Measurements from ENCODE around the gene SEPTIN5. TPM values are rescaled to one million over a fixed set of nuclear protein-coding genes. Genes with fewer than 3 reads are reported as not detected.

Gene SEPTIN5
- total RNA-seq, 3 donors from 2014 or later (not counting 1 experiment from before 2014, with no cell fraction given): 0.52 to 4.5 (median 1.9) TPM

DNA sequence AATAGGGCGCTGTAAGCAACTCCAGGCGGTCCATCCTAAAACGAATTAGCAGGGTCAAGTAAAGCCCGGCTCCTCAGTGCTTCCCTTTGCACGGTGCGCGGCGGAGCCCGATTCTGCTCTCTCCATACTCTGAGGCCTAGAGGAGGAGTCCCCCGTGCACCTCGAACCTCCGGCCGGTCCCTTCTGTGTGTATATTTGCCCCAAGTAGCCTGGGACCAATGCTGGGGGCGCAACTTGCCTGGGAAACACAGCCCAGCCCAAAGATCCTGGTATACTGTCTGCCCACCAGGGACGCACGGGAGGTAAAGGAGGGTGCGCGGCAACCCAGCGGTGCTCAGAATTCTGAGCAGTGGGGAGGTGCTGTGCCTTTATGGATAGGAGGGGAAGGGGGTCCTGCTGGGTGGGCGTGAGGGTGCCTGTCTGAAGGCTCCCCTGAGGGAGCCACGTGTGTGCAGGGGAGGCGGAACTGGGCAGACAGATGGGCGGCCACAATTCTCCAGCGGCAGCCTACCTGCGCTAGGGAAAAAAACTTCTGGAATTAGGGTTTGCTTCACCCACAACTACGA, 41.5 kb downstream of the SEPTIN5 start:
- DNase-seq: no peak
- H3K4me1 ChIP-seq (ENCODE audit: control insufficient read depth, insufficient read depth, low read length): peaks cover 26% of the 10 kb centered on the region
- H3K27me3 ChIP-seq (ENCODE audit: control insufficient read depth, insufficient read depth, low read length): peaks cover 35% of the 10 kb centered on the region
- intact Hi-C loops (cut with micrococcal nuclease): no loop called here
- TF ChIP-seq, protein P1, sequence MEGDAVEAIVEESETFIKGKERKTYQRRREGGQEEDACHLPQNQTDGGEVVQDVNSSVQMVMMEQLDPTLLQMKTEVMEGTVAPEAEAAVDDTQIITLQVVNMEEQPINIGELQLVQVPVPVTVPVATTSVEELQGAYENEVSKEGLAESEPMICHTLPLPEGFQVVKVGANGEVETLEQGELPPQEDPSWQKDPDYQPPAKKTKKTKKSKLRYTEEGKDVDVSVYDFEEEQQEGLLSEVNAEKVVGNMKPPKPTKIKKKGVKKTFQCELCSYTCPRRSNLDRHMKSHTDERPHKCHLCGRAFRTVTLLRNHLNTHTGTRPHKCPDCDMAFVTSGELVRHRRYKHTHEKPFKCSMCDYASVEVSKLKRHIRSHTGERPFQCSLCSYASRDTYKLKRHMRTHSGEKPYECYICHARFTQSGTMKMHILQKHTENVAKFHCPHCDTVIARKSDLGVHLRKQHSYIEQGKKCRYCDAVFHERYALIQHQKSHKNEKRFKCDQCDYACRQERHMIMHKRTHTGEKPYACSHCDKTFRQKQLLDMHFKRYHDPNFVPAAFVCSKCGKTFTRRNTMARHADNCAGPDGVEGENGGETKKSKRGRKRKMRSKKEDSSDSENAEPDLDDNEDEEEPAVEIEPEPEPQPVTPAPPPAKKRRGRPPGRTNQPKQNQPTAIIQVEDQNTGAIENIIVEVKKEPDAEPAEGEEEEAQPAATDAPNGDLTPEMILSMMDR (IDR thresholded peaks at IDR 0.05): no peak
- H3K36me3 ChIP-seq (ENCODE audit: control insufficient read depth, insufficient read depth, low read length): no peaks in the 10 kb centered on the region
- Mint-ChIP-seq H3K27ac (no peak overlapping the region), H3K36me3 (no peaks in the 10 kb centered on the region), H3K4me3 (no peak overlapping the region), H3K4me1 (peaks cover 12 to 21% of the 10 kb centered on the region in 2 donors), H3K27me3 (ENCODE audit: low read depth in 2 of 2) (peaks cover 42 to 49% of the 10 kb centered on the region in 2 donors), H3K9me3 (no peaks in the 10 kb centered on the region)
- H3K27ac ChIP-seq (ENCODE audit: low read length): no peak overlapping the region
- ATAC-seq: no peak
- 8% methylated on average over 26 of the region's 26 CpGs for WGBS (ENCODE audit: insufficient coverage)
- H3K4me3 ChIP-seq (ENCODE audit: low read length): no peak overlapping the region
- no peaks in the 10 kb centered on the region for H3K9me3 ChIP-seq (ENCODE audit: control insufficient read depth, insufficient read depth, low read length)

DNA sequence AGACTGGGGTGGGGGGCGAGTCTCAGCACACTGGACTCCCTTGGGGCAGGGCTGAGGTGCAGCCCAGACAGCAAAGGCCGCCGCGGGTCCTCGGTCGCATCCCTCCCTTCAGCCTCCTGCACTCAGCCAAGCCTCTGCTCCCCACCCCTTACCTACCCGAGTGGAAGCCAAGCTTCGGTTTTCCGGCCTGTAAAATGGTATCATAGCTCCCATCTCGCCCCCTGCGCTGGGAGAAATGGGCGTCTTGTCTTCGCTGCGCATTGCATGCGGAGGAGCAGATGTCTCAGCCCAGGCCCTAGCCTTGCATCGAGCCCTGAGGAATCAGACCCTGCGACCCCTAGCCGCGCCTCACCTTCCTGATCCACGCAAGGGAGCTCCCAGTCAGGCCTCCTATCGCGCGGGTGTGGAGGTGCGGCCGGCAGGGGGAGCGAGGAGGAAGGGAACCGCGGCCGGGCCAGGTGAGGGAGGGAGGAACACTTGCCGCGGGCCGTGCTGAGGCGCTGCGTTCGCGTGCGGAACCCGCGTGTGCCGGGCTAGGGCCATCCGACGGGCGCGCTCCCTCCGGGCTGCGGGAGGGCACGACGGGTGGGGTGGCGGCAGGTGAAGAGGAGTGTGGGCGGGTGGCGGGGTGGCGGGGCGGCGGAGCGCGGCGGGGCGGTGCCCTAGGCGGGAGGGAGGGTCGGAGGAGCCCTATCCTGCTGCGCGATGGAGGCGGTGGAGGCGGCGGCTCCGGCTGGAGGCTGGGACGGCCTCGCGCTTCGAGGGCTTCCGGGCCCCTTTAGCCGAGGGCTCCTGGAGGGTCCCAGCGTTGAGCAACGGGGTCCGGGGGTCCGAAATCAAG, 42.2 kb downstream of the SEPTIN5 start:
- Histone ChIP-seq H3K36me3 (ENCODE audit: control insufficient read depth, insufficient read depth, low read length) (no peaks in the 10 kb centered on the region), H3K4me3 (ENCODE audit: low read length) (peak overlapping the region; percentile 14), H3K9me3 (ENCODE audit: control insufficient read depth, insufficient read depth, low read length) (no peaks in the 10 kb centered on the region), H3K27me3 (ENCODE audit: control insufficient read depth, insufficient read depth, low read length) (peaks cover 35% of the 10 kb centered on the region), H3K27ac (ENCODE audit: low read length) (no peak overlapping the region), H3K4me1 (ENCODE audit: control insufficient read depth, insufficient read depth, low read length) (peaks cover 26% of the 10 kb centered on the region)
- peak overlapping the region; percentile 63 for H3K4me3 Mint-ChIP-seq
- no peaks in the 10 kb centered on the region for H3K36me3 Mint-ChIP-seq
- peaks cover 12 to 21% of the 10 kb centered on the region in 2 donors for H3K4me1 Mint-ChIP-seq
- TF ChIP-seq, protein P1 (IDR thresholded peaks at IDR 0.05): no peak
- no peaks in the 10 kb centered on the region for H3K9me3 Mint-ChIP-seq
- intact Hi-C loops (cut with micrococcal nuclease): no loop called here
- peak in 1 of 2 donors; percentile 82 for DNase-seq
- peak in 2 of 3 donors; percentile 36 to 59 for ATAC-seq
- WGBS (ENCODE audit: insufficient coverage): 4% methylated on average over 76 of the region's 76 CpGs
- peaks cover 42 to 50% of the 10 kb centered on the region in 2 donors for H3K27me3 Mint-ChIP-seq (ENCODE audit: low read depth in 2 of 2)
- H3K27ac Mint-ChIP-seq: no peak overlapping the region

DNA sequence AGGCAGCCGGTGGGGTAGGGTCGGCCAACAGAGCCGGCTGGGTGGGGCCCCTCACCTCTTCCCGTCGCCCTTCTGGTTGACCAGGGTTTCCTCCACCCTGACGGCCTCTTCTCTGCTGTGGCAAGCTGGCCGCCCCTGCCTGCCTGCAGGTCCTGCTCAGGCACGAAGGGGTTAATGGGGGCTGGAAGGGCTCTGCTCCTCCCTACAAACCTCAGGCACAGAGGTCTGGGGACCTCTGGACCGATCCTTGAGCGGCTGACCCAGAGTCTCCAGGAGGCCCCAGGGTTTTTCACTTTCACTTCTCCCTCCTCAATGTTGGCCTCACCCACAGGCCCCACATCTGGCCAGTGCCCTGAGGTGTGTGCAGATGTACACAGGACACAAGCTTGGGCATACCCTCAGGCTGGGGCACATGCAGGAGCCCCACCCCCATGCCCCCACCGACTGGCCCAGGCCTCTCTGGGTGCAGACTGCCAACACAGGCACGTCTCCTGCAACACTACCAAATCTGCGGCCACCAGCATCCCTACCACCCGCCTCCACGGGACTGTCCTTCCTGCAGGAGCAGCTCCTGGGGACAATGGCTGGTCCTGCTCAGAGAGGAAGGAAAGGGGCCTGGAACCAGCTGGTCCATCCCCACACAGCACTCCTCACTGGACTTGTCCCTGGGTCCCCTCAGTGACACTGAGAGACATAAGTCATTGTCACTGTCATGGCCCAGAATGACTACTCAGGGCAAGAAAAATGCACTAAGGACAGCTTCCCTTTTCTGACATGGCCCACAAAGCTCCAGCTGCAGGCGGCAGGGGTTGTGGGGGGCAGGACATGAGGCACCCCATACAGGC, 43.1 kb downstream of the SEPTIN5 start:
- peaks cover 47 to 58% of the 10 kb centered on the region in 2 donors for H3K27me3 Mint-ChIP-seq (ENCODE audit: low read depth in 2 of 2)
- peaks cover 12 to 21% of the 10 kb centered on the region in 2 donors for H3K4me1 Mint-ChIP-seq
- no peak overlapping the region for H3K27ac Mint-ChIP-seq
- WGBS (ENCODE audit: insufficient coverage): 20% methylated on average over 16 of the region's 16 CpGs
- DNase-seq (peak in 1 of 2 donors; percentile 12), ATAC-seq (no peak)
- TF ChIP-seq, protein P1 (IDR thresholded peaks at IDR 0.05): no peak
- intact Hi-C loops (cut with micrococcal nuclease): no loop called here
- H3K27me3 ChIP-seq (ENCODE audit: control insufficient read depth, insufficient read depth, low read length): peaks cover 38% of the 10 kb centered on the region
- no peaks in the 10 kb centered on the region for H3K9me3 Mint-ChIP-seq
- H3K9me3 ChIP-seq (ENCODE audit: control insufficient read depth, insufficient read depth, low read length): no peaks in the 10 kb centered on the region
- H3K36me3 Mint-ChIP-seq: no peaks in the 10 kb centered on the region
- H3K4me1 ChIP-seq (ENCODE audit: control insufficient read depth, insufficient read depth, low read length): peaks cover 26% of the 10 kb centered on the region
- H3K36me3 ChIP-seq (ENCODE audit: control insufficient read depth, insufficient read depth, low read length): no peaks in the 10 kb centered on the region
- peak overlapping the region; percentile 14 for H3K4me3 ChIP-seq (ENCODE audit: low read length)
- H3K4me3 Mint-ChIP-seq: peak overlapping the region; percentile 63
- no peak overlapping the region for H3K27ac ChIP-seq (ENCODE audit: low read length)

All from natural killer cell (primary cell).